Occipital lobe (tissue), 2 donors: ENCODE data around the gene ETS1. TPM values are rescaled to one million over a fixed set of nuclear protein-coding genes. Genes with fewer than 3 reads are reported as not detected.

Experiments
- DNase-seq: peaks from one replicate; lab custom pipeline; 2025; lab: John Stamatoyannopoulos, UW
- total RNA-seq: library from RNA; depleted of rRNA; stranded (reverse); fragments of >200 nt; gene quantifications from one replicate; pipeline ENCODE4 v1.2.3, GENCODE V29; 2014

The ETS1 gene
- total RNA-seq, 1 donor from 2014 or later = 14.0 TPM

- DNase-seq = no peak
Measured at GRCh38 chr11:128546916-128547315, 40.4 kb downstream of the ETS1 start.

GRCh38 chr11:128544471-128545051 is 42.8 kb downstream of the ETS1 start:
- no peak for DNase-seq

GRCh38 chr11:128540469-128540868 is 46.9 kb downstream of the ETS1 start:
- no peak for DNase-seq

- no peak for DNase-seq
Measured at GRCh38 chr11:128536506-128536905, 50.9 kb downstream of the ETS1 start.

- no peak for DNase-seq
Measured at GRCh38 chr11:128535468-128536457, 51.6 kb downstream of the ETS1 start.

GRCh38 chr11:128533472-128533871 is 53.9 kb downstream of the ETS1 start:
- no peak for DNase-seq

- DNase-seq = no peak
Measured at GRCh38 chr11:128532572-128533091, 54.7 kb downstream of the ETS1 start.

- DNase-seq = peak; percentile 71
Measured at GRCh38 chr11:128532016-128532571, 55.3 kb downstream of the ETS1 start.

- no peak for DNase-seq
Measured at GRCh38 chr11:128531588-128531987, 55.8 kb downstream of the ETS1 start.

- no peak for DNase-seq
Measured at GRCh38 chr11:128530118-128531074, 57.0 kb downstream of the ETS1 start.

- no peak for DNase-seq
Measured at GRCh38 chr11:128528294-128528693, 59.1 kb downstream of the ETS1 start.

GRCh38 chr11:128527046-128527445 is 60.3 kb downstream of the ETS1 start:
- DNase-seq = no peak

GRCh38 chr11:128525411-128526243 is 61.7 kb downstream of the ETS1 start:
- DNase-seq = no peak

GRCh38 chr11:128524172-128524571 is 63.2 kb downstream of the ETS1 start:
- DNase-seq = no peak

- DNase-seq = no peak
Measured at GRCh38 chr11:128523641-128524040, 63.7 kb downstream of the ETS1 start.

GRCh38 chr11:128522943-128523518 is 64.3 kb downstream of the ETS1 start:
- no peak for DNase-seq

- DNase-seq = peak; percentile 89
Measured at GRCh38 chr11:128522055-128522942, 65.1 kb downstream of the ETS1 start.

- no peak for DNase-seq
Measured at GRCh38 chr11:128521682-128522054, 65.7 kb downstream of the ETS1 start.
